NCI-H1048 (cell line): ENCODE results near the gene GGCT.
"Not testable (repeated sequence)": the region's sequence is repeated elsewhere in the genome, so short reads cannot be mapped to it uniquely, and the experiment has no call there.

Experiments
- DNase-seq: peaks from one replicate; lab custom pipeline; 2025; lab: John Stamatoyannopoulos, UW

GGCT gene

GRCh38 chr7:30515761-30516160 is 11.1 kb upstream of the GGCT start:
- DNase-seq = no peak

- no peak for DNase-seq
Measured at GRCh38 chr7:30514776-30515175, 10.1 kb upstream of the GGCT start.

GRCh38 chr7:30514177-30514576 is 9.5 kb upstream of the GGCT start:
- no peak for DNase-seq

GRCh38 chr7:30513762-30514161 is 9.1 kb upstream of the GGCT start:
- no peak for DNase-seq

GRCh38 chr7:30511973-30512662 is 7.5 kb upstream of the GGCT start:
- no peak for DNase-seq

- DNase-seq = no peak
Measured at GRCh38 chr7:30511494-30511893, 6.9 kb upstream of the GGCT start.

- DNase-seq = peak; percentile 28
Measured at GRCh38 chr7:30510124-30511075, 5.8 kb upstream of the GGCT start.

- not testable (repeated sequence) for DNase-seq
Measured at GRCh38 chr7:30509171-30509857, 4.7 kb upstream of the GGCT start.

GRCh38 chr7:30507346-30507900 is 2.8 kb upstream of the GGCT start:
- not testable (repeated sequence) for DNase-seq

- DNase-seq = no peak
Measured at GRCh38 chr7:30505174-30505697, 607 bp upstream of the GGCT start.

GRCh38 chr7:30503274-30504212 is 1.1 kb downstream of the GGCT start:
- DNase-seq = no peak

GRCh38 chr7:30502470-30503251 is 2.0 kb downstream of the GGCT start:
- DNase-seq = no peak

GRCh38 chr7:30501264-30501663 is 3.4 kb downstream of the GGCT start:
- DNase-seq = no peak

GRCh38 chr7:30493228-30493627 is 11.4 kb downstream of the GGCT start:
- no peak for DNase-seq

GRCh38 chr7:30491417-30491816 is 13.2 kb downstream of the GGCT start:
- DNase-seq = no peak

GRCh38 chr7:30487371-30487770 is 17.3 kb downstream of the GGCT start:
- DNase-seq = no peak

GRCh38 chr7:30485667-30486066 is 19.0 kb downstream of the GGCT start:
- DNase-seq = no peak

GRCh38 chr7:30481416-30481815 is 23.2 kb downstream of the GGCT start:
- not testable (repeated sequence) for DNase-seq

- DNase-seq = no peak
Measured at GRCh38 chr7:30479202-30480120, 25.2 kb downstream of the GGCT start.
